ENCODE measurements around the gene CELF2. TPM values are rescaled to one million over a fixed set of nuclear protein-coding genes. Genes with fewer than 3 reads are reported as not detected.

Gene CELF2
- total RNA-seq, 3 donors from 2014 or later (not counting 1 experiment from before 2014, with no cell fraction given) = 282 to 298 (median 295) TPM

DNA sequence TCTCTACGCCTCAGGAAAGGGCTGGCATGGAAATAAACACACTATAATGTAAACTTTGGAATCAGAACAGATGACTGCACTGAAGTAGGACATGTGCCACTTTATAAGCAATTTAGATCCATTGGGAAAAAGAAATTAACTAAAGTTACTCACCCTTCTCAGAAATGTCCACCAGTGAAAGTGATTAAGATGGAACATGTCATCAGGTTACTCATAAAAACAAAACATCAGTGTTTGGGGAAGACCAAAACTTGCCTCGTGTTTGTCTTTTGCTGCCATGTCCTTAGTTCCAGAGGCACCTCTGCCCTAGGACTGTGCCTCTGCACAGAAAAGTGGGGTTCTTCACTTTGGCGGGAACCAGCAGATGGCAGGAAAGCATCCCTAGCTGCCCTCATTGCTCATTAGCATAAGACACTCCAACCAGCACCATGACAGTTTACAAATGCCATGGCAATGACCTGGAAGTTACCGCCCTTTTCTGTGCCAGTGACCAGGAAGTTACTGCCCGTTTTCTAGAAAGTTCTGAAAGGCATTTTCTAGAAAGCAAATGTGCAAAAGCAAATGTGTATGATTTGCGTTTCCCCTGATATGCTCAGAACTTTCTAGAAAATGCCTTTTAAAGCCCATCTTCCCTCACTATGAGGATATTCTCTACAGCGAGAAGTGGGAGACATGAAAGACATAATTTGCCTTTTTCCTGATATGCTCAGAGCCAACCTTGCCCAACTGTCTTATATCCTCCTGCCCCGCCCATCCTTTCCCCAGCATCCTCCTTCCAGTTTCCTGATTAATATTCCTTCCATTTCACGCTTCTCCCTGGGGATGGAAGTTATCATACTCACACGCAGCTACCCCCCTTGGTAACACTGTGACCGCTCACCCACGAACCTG lies 335.6 kb downstream of the CELF2 start:
- Histone ChIP-seq H3K36me3 (ENCODE audit: control insufficient read depth, insufficient read depth, low read length) (no peaks in the 10 kb centered on the region), H3K27ac (ENCODE audit: low read length) (no peak overlapping the region), H3K4me1 (ENCODE audit: control insufficient read depth, insufficient read depth, low read length) (no peaks in the 10 kb centered on the region), H3K27me3 (ENCODE audit: control insufficient read depth, insufficient read depth, low read length) (no peaks in the 10 kb centered on the region), H3K4me3 (ENCODE audit: low read length) (no peak overlapping the region), H3K9me3 (ENCODE audit: control insufficient read depth, insufficient read depth, low read length) (no peaks in the 10 kb centered on the region)
- ATAC-seq = no peak
- TF ChIP-seq, protein P1, sequence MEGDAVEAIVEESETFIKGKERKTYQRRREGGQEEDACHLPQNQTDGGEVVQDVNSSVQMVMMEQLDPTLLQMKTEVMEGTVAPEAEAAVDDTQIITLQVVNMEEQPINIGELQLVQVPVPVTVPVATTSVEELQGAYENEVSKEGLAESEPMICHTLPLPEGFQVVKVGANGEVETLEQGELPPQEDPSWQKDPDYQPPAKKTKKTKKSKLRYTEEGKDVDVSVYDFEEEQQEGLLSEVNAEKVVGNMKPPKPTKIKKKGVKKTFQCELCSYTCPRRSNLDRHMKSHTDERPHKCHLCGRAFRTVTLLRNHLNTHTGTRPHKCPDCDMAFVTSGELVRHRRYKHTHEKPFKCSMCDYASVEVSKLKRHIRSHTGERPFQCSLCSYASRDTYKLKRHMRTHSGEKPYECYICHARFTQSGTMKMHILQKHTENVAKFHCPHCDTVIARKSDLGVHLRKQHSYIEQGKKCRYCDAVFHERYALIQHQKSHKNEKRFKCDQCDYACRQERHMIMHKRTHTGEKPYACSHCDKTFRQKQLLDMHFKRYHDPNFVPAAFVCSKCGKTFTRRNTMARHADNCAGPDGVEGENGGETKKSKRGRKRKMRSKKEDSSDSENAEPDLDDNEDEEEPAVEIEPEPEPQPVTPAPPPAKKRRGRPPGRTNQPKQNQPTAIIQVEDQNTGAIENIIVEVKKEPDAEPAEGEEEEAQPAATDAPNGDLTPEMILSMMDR (IDR thresholded peaks at IDR 0.05) = no peak
- Mint-ChIP-seq H3K4me1 (peaks cover 8 to 9% of the 10 kb centered on the region in 2 donors), H3K36me3 (no peaks in the 10 kb centered on the region), H3K27ac (no peak overlapping the region), H3K9me3 (no peaks in the 10 kb centered on the region), H3K4me3 (no peak overlapping the region), H3K27me3 (ENCODE audit: low read depth in 2 of 2) (peaks cover 5% of the 10 kb centered on the region in 2 donors)
- intact Hi-C loops (cut with micrococcal nuclease) = no loop called here
- whole genome bisulfite sequencing (ENCODE audit: insufficient coverage) = 94% methylated on average over 12 of the region's 12 CpGs
- no peak for DNase-seq

DNA sequence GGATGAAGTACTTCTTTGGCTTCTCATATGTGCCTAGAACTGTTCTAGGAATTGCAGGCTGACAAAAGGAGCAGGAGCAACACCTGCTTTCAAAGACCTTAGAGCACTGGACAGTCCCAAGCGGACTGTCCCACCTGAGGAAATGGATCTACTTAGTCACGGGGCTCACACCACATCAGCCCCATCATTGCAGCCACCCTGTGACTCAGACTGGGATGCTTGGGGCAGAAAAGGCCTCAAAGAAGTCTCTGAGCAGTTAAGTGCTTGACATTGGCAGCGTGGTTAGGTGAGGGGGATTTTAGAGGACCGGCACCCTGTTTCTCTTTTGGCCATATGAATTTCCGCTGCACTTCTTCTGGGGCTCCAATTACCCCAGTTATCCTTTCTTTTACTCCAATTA lies 337.2 kb downstream of the CELF2 start:
- H3K27me3 ChIP-seq (ENCODE audit: control insufficient read depth, insufficient read depth, low read length) = no peaks in the 10 kb centered on the region
- H3K27me3 Mint-ChIP-seq (ENCODE audit: low read depth in 2 of 2) = peaks cover 0 to 3% of the 10 kb centered on the region in 2 donors
- H3K36me3 ChIP-seq (ENCODE audit: control insufficient read depth, insufficient read depth, low read length) = no peaks in the 10 kb centered on the region
- H3K9me3 Mint-ChIP-seq = no peaks in the 10 kb centered on the region
- intact Hi-C loops (cut with micrococcal nuclease) = no loop called here
- no peaks in the 10 kb centered on the region for H3K9me3 ChIP-seq (ENCODE audit: control insufficient read depth, insufficient read depth, low read length)
- no peak overlapping the region for H3K4me3 ChIP-seq (ENCODE audit: low read length)
- H3K4me1 ChIP-seq (ENCODE audit: control insufficient read depth, insufficient read depth, low read length) = no peaks in the 10 kb centered on the region
- DNase-seq = no peak
- H3K36me3 Mint-ChIP-seq = no peaks in the 10 kb centered on the region
- peaks cover 8 to 9% of the 10 kb centered on the region in 2 donors for H3K4me1 Mint-ChIP-seq
- no peak for ATAC-seq
- TF ChIP-seq, protein P1 (IDR thresholded peaks at IDR 0.05) = no peak
- no peak overlapping the region for H3K27ac Mint-ChIP-seq
- H3K27ac ChIP-seq (ENCODE audit: low read length) = no peak overlapping the region
- 82% methylated on average over 3 of the region's 5 CpGs for WGBS (ENCODE audit: insufficient coverage)
- no peak overlapping the region for H3K4me3 Mint-ChIP-seq

DNA sequence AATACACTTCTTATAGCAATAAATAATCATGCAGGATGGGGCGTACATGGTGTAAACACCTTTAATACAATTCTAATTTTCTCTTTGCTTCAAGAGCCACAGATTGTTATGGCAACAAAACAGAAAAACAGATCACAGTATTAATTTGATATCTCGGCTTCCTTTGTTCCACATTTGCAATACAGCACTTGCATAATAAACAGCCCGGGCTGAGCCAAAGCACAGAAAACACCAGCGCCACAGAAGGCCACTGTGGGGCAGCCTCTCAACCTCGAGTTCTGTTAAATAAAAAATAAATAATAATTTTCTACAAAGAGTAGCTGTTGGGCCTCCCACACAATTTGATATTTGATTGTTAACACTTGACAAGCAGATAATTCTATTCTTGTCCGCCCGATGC lies 337.9 kb downstream of the CELF2 start:
- Mint-ChIP-seq H3K27me3 (ENCODE audit: low read depth in 2 of 2) (peaks cover 0 to 3% of the 10 kb centered on the region in 2 donors), H3K36me3 (no peaks in the 10 kb centered on the region), H3K4me3 (no peak overlapping the region), H3K27ac (no peak overlapping the region), H3K9me3 (no peaks in the 10 kb centered on the region), H3K4me1 (peaks cover 8 to 9% of the 10 kb centered on the region in 2 donors)
- H3K27me3 ChIP-seq (ENCODE audit: control insufficient read depth, insufficient read depth, low read length) = no peaks in the 10 kb centered on the region
- DNase-seq (no peak), ATAC-seq (no peak)
- 92% methylated on average over 5 of the region's 7 CpGs for WGBS (ENCODE audit: insufficient coverage)
- no peaks in the 10 kb centered on the region for H3K4me1 ChIP-seq (ENCODE audit: control insufficient read depth, insufficient read depth, low read length)
- H3K27ac ChIP-seq (ENCODE audit: low read length) = no peak overlapping the region
- intact Hi-C loops (cut with micrococcal nuclease) = no loop called here
- no peaks in the 10 kb centered on the region for H3K9me3 ChIP-seq (ENCODE audit: control insufficient read depth, insufficient read depth, low read length)
- H3K4me3 ChIP-seq (ENCODE audit: low read length) = no peak overlapping the region
- TF ChIP-seq, protein P1 (IDR thresholded peaks at IDR 0.05) = no peak
- H3K36me3 ChIP-seq (ENCODE audit: control insufficient read depth, insufficient read depth, low read length) = no peaks in the 10 kb centered on the region
